ENCODE results near the gene CCM2L.

Gene CCM2L

GRCh38 chr20:31990641-31991338, 19.4 kb upstream of the CCM2L start:
- no peak overlapping the region for H3K4me3 ChIP-seq (ENCODE audit: low read depth in 1 of 5, low read length in 5 of 5)
- H3K4me1 ChIP-seq (ENCODE audit: control insufficient read depth in 5 of 5, insufficient read depth in 5 of 5, low read length in 5 of 5): peaks cover 0 to 3% (median 0%) of the 10 kb centered on the region in 5 donors
- no peak overlapping the region for H3K27ac ChIP-seq (ENCODE audit: low read depth, low read length)
- no peak overlapping the region for H3K9ac ChIP-seq (ENCODE audit: low read length in 5 of 5)
- H3K9me3 ChIP-seq (ENCODE audit: control insufficient read depth in 5 of 5, low read length in 5 of 5): no peaks in the 10 kb centered on the region
- H3K27me3 ChIP-seq (ENCODE audit: control insufficient read depth in 5 of 5, insufficient read depth in 4 of 5, low read length in 5 of 5): peaks cover 16 to 29% (median 21%) of the 10 kb centered on the region in 5 donors
- no peaks in the 10 kb centered on the region for H3K36me3 ChIP-seq (ENCODE audit: control insufficient read depth in 5 of 5, insufficient read depth in 5 of 5, low read length in 5 of 5)

GRCh38 chr20:31991339-31991705, 18.9 kb upstream of the CCM2L start:
- H3K9ac ChIP-seq (ENCODE audit: low read length in 5 of 5): no peak overlapping the region
- no peak overlapping the region for H3K27ac ChIP-seq (ENCODE audit: low read depth, low read length)
- no peaks in the 10 kb centered on the region for H3K9me3 ChIP-seq (ENCODE audit: control insufficient read depth in 5 of 5, low read length in 5 of 5)
- no peak overlapping the region for H3K4me3 ChIP-seq (ENCODE audit: low read depth in 1 of 5, low read length in 5 of 5)
- H3K4me1 ChIP-seq (ENCODE audit: control insufficient read depth in 5 of 5, insufficient read depth in 5 of 5, low read length in 5 of 5): peaks cover 0 to 3% (median 0%) of the 10 kb centered on the region in 5 donors
- no peaks in the 10 kb centered on the region for H3K36me3 ChIP-seq (ENCODE audit: control insufficient read depth in 5 of 5, insufficient read depth in 5 of 5, low read length in 5 of 5)
- peaks cover 17 to 32% (median 21%) of the 10 kb centered on the region in 5 donors for H3K27me3 ChIP-seq (ENCODE audit: control insufficient read depth in 5 of 5, insufficient read depth in 4 of 5, low read length in 5 of 5)

- Histone ChIP-seq H3K36me3 (ENCODE audit: control insufficient read depth in 5 of 5, insufficient read depth in 5 of 5, low read length in 5 of 5) (no peaks in the 10 kb centered on the region), H3K4me1 (ENCODE audit: control insufficient read depth in 5 of 5, insufficient read depth in 5 of 5, low read length in 5 of 5) (peaks cover 0 to 3% (median 0%) of the 10 kb centered on the region in 5 donors), H3K9ac (ENCODE audit: low read length in 5 of 5) (no peak overlapping the region), H3K27ac (ENCODE audit: low read depth, low read length) (no peak overlapping the region), H3K9me3 (ENCODE audit: control insufficient read depth in 5 of 5, low read length in 5 of 5) (no peaks in the 10 kb centered on the region), H3K4me3 (ENCODE audit: low read depth in 1 of 5, low read length in 5 of 5) (no peak overlapping the region), H3K27me3 (ENCODE audit: control insufficient read depth in 5 of 5, insufficient read depth in 4 of 5, low read length in 5 of 5) (peaks cover 19 to 32% (median 22%) of the 10 kb centered on the region in 5 donors)
Observed at GRCh38 chr20:31992086-31992485, 18.2 kb upstream of the CCM2L start.

GRCh38 chr20:31996996-31997395, 13.2 kb upstream of the CCM2L start:
- Histone ChIP-seq H3K27me3 (ENCODE audit: control insufficient read depth in 5 of 5, insufficient read depth in 4 of 5, low read length in 5 of 5) (peaks cover 19 to 32% (median 22%) of the 10 kb centered on the region in 5 donors), H3K36me3 (ENCODE audit: control insufficient read depth in 5 of 5, insufficient read depth in 5 of 5, low read length in 5 of 5) (no peaks in the 10 kb centered on the region), H3K4me1 (ENCODE audit: control insufficient read depth in 5 of 5, insufficient read depth in 5 of 5, low read length in 5 of 5) (peaks cover 0 to 3% (median 0%) of the 10 kb centered on the region in 5 donors), H3K4me3 (ENCODE audit: low read depth in 1 of 5, low read length in 5 of 5) (no peak overlapping the region), H3K9ac (ENCODE audit: low read length in 5 of 5) (no peak overlapping the region), H3K27ac (ENCODE audit: low read depth, low read length) (no peak overlapping the region), H3K9me3 (ENCODE audit: control insufficient read depth in 5 of 5, low read length in 5 of 5) (no peaks in the 10 kb centered on the region)

- H3K9ac ChIP-seq (ENCODE audit: low read length in 5 of 5): no peak overlapping the region
- no peak overlapping the region for H3K27ac ChIP-seq (ENCODE audit: low read depth, low read length)
- no peaks in the 10 kb centered on the region for H3K36me3 ChIP-seq (ENCODE audit: control insufficient read depth in 5 of 5, insufficient read depth in 5 of 5, low read length in 5 of 5)
- H3K9me3 ChIP-seq (ENCODE audit: control insufficient read depth in 5 of 5, low read length in 5 of 5): no peaks in the 10 kb centered on the region
- H3K4me3 ChIP-seq (ENCODE audit: low read depth in 1 of 5, low read length in 5 of 5): no peak overlapping the region
- H3K4me1 ChIP-seq (ENCODE audit: control insufficient read depth in 5 of 5, insufficient read depth in 5 of 5, low read length in 5 of 5): peaks cover 0 to 8% (median 0%) of the 10 kb centered on the region in 5 donors
- H3K27me3 ChIP-seq (ENCODE audit: control insufficient read depth in 5 of 5, insufficient read depth in 4 of 5, low read length in 5 of 5): peaks cover 19 to 27% (median 22%) of the 10 kb centered on the region in 5 donors
Observed at GRCh38 chr20:31998246-31998645, 12.0 kb upstream of the CCM2L start.

GRCh38 chr20:32003325-32003724, 6.9 kb upstream of the CCM2L start:
- Histone ChIP-seq H3K27me3 (ENCODE audit: control insufficient read depth in 5 of 5, insufficient read depth in 4 of 5, low read length in 5 of 5) (peaks cover 0 to 6% (median 0%) of the 10 kb centered on the region in 5 donors), H3K36me3 (ENCODE audit: control insufficient read depth in 5 of 5, insufficient read depth in 5 of 5, low read length in 5 of 5) (no peaks in the 10 kb centered on the region), H3K27ac (ENCODE audit: low read depth, low read length) (no peak overlapping the region), H3K9ac (ENCODE audit: low read length in 5 of 5) (no peak overlapping the region), H3K4me1 (ENCODE audit: control insufficient read depth in 5 of 5, insufficient read depth in 5 of 5, low read length in 5 of 5) (peaks cover 0 to 29% (median 16%) of the 10 kb centered on the region in 5 donors), H3K9me3 (ENCODE audit: control insufficient read depth in 5 of 5, low read length in 5 of 5) (no peaks in the 10 kb centered on the region), H3K4me3 (ENCODE audit: low read depth in 1 of 5, low read length in 5 of 5) (no peak overlapping the region)

DNA sequence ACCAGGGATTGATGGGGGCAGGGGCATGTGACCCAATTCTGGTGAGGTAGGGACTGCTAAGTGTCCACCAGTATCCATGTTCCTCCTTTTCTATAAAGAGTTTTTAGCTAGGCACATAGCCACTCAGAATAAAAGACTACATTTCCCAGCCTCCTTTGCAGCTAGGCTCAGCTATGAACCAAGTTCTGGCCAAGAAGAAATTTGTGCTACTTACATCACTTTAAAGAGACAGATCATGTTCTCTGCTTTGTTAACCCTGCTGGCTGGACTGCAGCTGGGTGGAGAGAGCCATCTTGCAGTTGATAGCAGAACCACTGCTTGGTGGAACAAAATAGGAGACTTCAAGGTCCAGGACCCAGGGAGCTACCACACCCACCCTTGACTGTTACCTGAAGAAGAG, 5.3 kb upstream of the CCM2L start:
- Histone ChIP-seq H3K4me1 (ENCODE audit: control insufficient read depth in 5 of 5, insufficient read depth in 5 of 5, low read length in 5 of 5) (peaks cover 0 to 43% (median 20%) of the 10 kb centered on the region in 5 donors), H3K27ac (ENCODE audit: low read depth, low read length) (no peak overlapping the region), H3K9me3 (ENCODE audit: control insufficient read depth in 5 of 5, low read length in 5 of 5) (no peaks in the 10 kb centered on the region), H3K9ac (ENCODE audit: low read length in 5 of 5) (no peak overlapping the region), H3K27me3 (ENCODE audit: control insufficient read depth in 5 of 5, insufficient read depth in 4 of 5, low read length in 5 of 5) (peaks cover 0 to 11% (median 1%) of the 10 kb centered on the region in 5 donors), H3K36me3 (ENCODE audit: control insufficient read depth in 5 of 5, insufficient read depth in 5 of 5, low read length in 5 of 5) (no peaks in the 10 kb centered on the region), H3K4me3 (ENCODE audit: low read depth in 1 of 5, low read length in 5 of 5) (no peak overlapping the region)

DNA sequence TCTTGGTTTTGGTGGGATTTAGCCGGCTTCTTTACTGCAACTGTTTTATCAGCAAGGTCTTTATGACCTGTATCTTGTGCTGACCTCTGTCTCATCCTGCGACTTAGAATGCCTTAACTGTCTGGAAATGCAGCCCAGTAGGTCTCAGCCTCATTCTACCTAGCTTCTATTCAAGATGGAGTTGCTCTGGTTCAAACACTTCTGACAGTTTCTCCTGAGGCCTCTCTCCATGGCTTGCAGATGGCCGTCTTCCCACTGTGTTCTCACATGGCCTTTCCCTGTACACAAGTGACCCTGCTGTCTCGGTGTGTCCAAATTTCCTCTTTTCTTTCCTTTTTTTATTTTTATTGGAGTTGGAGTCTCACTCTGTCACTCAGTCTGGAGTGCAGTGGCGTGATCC, 4.2 kb upstream of the CCM2L start:
- H3K9ac ChIP-seq (ENCODE audit: low read length in 5 of 5): no peak overlapping the region
- no peak overlapping the region for H3K4me3 ChIP-seq (ENCODE audit: low read depth in 1 of 5, low read length in 5 of 5)
- no peaks in the 10 kb centered on the region for H3K9me3 ChIP-seq (ENCODE audit: control insufficient read depth in 5 of 5, low read length in 5 of 5)
- H3K36me3 ChIP-seq (ENCODE audit: control insufficient read depth in 5 of 5, insufficient read depth in 5 of 5, low read length in 5 of 5): no peaks in the 10 kb centered on the region
- H3K4me1 ChIP-seq (ENCODE audit: control insufficient read depth in 5 of 5, insufficient read depth in 5 of 5, low read length in 5 of 5): peaks cover 0 to 44% (median 20%) of the 10 kb centered on the region in 5 donors
- peaks cover 0 to 11% (median 2%) of the 10 kb centered on the region in 5 donors for H3K27me3 ChIP-seq (ENCODE audit: control insufficient read depth in 5 of 5, insufficient read depth in 4 of 5, low read length in 5 of 5)
- H3K27ac ChIP-seq (ENCODE audit: low read depth, low read length): no peak overlapping the region

DNA sequence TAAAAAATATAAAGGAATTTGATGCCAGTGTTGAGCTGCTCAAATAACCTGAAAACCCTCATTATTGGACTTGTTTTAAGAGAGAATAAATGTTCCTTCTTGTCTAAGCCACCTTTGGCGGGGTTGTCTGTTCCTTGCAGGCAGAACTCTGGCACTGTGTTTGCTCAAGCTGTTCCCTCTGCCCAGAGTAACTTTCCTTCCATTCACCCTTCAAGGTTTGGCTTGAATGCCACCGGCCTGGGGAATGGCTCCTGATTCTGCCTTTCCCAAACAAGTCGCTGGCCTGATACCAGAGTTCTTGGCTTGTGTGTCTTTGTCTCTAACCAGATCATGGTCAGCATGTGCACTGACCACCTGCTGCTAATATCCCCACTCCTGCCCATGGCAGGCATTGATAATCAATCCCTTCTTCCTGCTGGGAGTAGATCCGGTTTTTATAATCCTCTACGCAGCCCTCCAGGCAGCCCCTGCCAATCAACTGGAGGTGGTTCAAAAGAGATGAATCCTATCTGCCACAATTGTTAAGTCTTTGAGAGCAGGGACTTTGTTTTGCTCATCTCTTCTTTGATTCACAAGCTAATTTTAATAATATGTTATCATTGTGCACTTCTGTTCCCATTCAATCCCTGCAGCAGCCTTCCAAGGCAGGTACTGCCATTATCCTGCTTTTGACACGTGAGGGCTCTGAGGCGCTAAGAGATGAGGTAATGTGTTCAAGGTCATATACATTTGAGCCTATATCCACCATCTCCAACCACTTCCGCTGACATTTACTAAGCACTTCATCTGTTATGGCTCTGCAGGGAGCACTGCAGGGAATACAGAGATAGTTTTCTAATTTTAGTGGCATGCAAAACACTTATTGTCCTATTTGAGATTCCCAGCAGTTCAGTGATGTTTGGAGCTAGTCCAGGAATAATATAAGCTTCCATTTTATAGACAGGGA, 3.1 kb upstream of the CCM2L start:
- peak overlapping the region; percentile 57 for H3K27ac ChIP-seq (ENCODE audit: low read depth, low read length)
- peaks cover 0 to 51% (median 20%) of the 10 kb centered on the region in 5 donors for H3K4me1 ChIP-seq (ENCODE audit: control insufficient read depth in 5 of 5, insufficient read depth in 5 of 5, low read length in 5 of 5)
- H3K36me3 ChIP-seq (ENCODE audit: control insufficient read depth in 5 of 5, insufficient read depth in 5 of 5, low read length in 5 of 5): no peaks in the 10 kb centered on the region
- H3K27me3 ChIP-seq (ENCODE audit: control insufficient read depth in 5 of 5, insufficient read depth in 4 of 5, low read length in 5 of 5): peaks cover 0 to 11% (median 6%) of the 10 kb centered on the region in 5 donors
- no peak overlapping the region for H3K9ac ChIP-seq (ENCODE audit: low read length in 5 of 5)
- no peaks in the 10 kb centered on the region for H3K9me3 ChIP-seq (ENCODE audit: control insufficient read depth in 5 of 5, low read length in 5 of 5)
- no peak overlapping the region for H3K4me3 ChIP-seq (ENCODE audit: low read depth in 1 of 5, low read length in 5 of 5)
